Dedifferentiated amniotic fluid mesenchymal stem cell (primary cell): ENCODE measurements around the gene TRIM46.
"Not testable (repeated sequence)": the region's sequence is repeated elsewhere in the genome, so short reads cannot be mapped to it uniquely, and the experiment has no call there.

Experiments used
- DNase-seq: peaks from one replicate; pipeline ENCODE4 v3.0.0-alpha.2; 2016; ENCODE audit errors: extremely low spot score

TRIM46 gene

DNA sequence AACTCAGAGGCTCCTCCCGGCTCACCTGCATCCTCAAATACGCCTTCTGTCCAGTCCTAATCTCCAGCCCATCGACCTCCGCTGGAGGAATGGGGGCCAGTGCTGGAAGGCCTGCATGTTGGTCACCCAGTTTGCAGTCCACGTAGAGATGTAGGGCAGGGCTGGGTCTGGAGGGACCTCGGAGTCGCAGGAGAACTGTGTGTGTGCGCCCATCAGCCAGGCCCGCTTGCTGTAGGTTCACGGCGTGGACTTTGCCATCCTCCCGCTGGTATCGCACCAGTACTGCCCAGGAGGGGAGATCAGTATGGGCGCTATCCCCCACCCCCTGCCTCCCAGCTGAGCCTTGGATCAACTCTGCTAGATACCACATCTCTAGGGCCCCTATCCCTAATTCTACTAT is 31.4 kb downstream of the TRIM46 start:
- peak; percentile 5 for DNase-seq

- DNase-seq: no peak
Observed at GRCh38 chr1:155205969-155206593, 32.4 kb downstream of the TRIM46 start.

DNA sequence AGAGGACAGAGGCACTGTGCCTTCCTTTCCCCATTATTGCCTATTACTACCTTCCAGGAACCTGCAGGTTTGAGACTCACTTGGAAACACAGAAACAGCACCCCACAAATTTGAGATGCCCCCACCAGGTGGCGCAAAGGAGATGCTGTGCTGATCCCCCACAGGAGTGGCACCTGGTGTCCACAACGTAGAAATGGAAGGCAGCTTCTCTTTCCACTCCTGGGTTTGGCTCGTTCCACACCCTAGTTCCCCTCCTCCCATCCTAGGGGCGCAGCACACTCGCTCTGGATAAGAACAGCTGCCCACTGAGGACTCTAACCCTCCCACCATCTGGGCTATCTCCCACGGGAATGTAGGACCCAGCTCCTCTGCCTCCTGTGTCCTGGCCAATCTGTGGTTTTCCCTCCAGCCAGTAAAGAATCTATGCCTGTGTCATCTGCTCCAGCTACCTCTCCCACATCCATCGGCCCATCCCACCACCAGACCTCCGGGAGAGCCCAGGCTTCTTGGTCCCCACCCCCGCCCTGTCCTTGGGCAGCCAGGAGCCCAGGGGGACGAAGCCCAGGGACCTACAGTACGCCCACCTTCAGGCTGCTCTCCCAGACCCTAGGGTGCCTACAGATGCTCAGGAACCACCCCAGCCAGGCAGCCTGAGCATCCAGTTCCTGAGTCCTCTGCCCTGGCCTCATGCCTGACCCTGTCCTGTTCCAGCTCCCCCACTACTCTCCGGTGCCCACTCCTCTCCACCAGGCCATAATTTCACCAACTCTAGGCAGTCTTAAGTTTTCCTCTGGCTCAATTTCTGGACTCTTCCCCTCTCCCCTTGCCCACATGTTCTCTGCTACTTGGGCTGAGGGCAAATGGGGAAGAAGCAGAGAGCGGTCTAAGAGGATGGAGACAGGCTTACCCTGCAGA is 33.5 kb downstream of the TRIM46 start:
- peak; percentile 78 for DNase-seq

DNA sequence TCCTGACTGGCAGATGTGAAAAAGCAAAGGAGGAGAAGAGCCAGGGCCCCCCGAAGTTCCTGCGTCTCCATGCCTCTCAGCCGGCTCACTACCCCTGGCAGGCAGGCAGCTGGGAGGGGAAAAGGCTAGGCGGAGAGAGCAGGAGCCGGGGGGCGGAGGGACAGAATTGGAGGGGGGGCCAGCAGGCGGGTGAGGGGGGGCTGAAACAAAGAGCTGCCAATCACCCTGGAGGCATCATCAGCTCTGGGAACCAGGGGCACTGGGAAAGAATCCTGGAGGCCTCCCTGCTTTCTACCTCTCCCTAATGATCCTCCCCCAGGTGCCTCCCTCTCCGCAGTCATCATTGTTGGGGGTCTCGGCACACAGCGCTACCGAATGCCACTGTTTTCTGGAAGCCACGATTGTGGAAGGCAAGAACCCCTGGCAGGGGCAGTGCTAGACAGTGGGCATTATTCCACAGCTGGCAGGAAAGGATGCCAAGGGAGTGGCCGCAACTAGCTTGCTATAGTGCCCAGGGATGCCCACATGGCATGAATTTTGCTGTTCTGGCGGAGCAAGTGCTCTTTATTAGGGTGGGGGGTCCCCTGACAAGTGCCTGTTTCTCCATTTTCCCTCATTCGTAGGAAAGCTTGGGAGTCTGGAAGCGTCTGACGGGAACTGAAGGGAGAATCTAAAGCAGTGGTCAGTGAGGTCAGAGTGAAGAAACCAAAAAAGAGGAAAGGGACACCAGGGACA is 34.3 kb downstream of the TRIM46 start, which contains the start of gene THBS3:
Gene THBS3, minus strand, starts transcription at position 92 of the 735 bp plus-strand sequence. Its CDS starts 21 bp downstream, at position 71.
- DNase-seq: no peak

DNA sequence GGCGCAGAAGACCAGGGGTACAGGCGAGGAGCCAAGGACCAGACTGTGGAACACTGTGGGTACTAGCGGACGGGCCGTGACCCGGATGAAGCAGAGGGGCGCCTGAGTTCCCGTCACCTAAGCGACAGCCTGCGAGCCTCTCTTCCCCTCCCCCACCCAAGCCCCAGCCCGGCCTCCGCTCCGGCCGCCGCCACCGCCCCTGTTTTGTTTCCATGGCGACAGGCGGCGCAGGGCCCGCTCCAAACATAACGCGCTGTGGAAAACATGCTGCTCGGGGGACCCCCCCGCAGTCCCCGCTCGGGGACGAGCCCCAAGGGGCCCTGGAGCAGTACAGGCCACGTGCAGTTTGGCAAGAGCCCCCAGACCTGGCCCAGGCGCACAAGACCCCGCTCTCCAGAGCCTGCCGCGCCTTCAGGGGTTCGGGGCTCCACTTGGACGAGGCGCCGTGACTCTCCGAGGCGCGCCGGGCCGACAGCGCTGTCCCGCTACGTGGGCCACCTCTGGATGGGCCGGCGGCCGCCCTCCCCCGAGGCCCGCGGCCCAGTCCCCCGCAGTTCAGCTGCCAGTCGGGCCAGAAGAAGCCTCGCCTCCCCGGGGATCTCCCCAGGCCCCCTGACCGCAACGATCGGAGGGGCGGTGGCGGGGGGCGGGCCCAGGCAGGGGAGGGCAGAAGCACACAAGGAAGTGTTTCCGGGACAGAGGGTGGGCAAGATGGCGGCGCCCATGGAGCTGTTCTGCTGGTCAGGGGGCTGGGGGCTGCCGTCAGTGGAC is 35.1 kb downstream of the TRIM46 start, which contains the start of gene MTX1:
Gene MTX1, plus strand, starts transcription at position 155 of the 771 bp plus-strand sequence. Its CDS starts 110 bp downstream, at position 265.
- peak; percentile 82 for DNase-seq

DNA sequence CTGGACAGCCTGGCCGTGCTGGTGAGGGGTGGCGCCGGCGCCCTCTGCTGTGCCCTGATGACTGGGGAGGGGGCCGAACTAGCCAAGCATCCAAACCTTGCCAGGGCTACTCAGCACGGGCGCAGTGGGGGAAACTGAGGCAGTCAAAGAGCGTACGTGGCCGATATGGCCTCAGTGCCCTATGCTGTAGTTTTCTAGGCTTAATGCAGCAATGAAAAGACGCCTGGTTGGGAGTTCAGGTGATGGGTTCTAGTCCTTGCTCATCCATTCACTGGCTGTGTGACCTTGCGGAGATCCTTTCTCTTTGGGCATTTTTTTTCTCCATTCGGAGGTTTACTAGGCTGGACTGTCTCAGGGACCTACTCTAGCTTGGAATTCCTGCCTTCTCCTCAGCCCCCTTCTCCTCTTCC is 35.7 kb downstream of the TRIM46 start:
- DNase-seq: no peak

- DNase-seq: peak; percentile 13
Observed at GRCh38 chr1:155210314-155211104, 36.9 kb downstream of the TRIM46 start.

DNA sequence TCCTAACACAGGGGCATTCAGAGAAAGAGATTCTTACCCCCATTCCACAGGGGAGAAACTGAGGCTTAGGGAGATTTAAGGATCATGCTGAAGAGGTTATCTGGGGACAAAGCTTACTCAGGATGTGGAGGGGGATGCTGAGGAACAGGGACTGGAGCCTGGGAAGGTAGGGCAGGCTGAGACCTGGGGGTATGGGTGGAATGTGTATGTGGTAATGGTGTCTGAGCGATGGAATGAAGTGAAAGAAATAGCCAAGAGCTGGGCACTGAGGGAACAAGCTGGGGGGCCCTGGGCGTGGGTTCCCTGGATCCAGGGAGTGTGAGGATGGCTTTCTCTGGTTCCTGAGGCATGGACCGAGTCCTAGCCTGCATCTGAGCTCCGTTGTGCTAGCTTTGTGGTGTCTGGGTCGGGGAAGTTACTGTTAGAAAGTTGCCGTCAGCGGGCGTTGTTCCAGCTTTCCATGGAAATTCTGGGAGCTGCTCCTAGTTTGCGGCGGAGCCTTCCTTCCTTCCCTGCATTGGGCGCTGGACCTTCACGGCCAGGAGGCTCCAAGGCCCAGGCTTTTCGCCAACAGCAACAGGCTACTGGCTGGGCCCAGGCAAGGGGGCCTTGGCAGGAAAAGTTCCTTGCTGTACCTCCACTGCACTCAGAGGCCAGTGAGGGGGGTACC is 37.9 kb downstream of the TRIM46 start:
- not testable (repeated sequence) for DNase-seq

- DNase-seq: not testable (repeated sequence)
Observed at GRCh38 chr1:155212051-155212440, 38.4 kb downstream of the TRIM46 start.

- DNase-seq: not testable (repeated sequence)
Observed at GRCh38 chr1:155214702-155215101, 41.1 kb downstream of the TRIM46 start.

GRCh38 chr1:155218854-155219591 is 45.4 kb downstream of the TRIM46 start:
- peak; percentile 42 for DNase-seq

GRCh38 chr1:155219592-155220031 is 46.0 kb downstream of the TRIM46 start:
- DNase-seq: no peak

DNA sequence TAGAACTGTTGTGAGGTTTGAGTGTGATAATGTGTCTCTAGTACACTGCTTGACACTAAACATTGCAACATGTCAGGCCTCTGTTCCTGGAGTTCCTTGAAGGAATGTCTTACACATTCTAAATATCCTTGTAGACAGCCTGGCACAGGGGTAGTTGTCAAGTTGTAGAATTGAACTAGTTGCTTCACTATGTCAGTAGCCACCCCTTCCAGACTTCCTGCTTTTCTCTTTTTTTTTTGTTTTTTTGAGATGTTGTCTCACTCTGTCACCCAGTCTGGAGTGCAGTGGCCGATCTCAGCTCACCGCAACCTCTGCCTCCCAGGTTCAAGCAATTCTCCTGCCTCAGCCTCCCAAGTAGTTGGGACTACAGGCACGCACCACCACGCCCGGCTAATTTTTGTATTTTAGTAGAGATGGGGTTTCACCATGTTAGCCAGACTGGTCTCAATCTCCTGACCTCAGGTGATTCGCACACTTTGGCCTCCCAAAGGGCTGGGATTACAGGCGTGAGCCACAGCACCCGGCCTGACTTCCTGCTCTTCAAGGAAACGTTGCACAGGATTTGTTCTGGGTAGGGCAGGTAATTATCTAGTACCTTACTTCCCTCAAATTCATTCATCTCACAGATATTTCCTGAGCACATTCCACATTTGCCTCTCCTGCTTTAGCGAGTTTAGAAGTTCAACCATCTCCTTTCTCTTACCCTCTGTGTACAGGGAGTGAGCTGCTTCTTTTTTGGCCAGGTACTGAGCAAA is 46.7 kb downstream of the TRIM46 start:
- DNase-seq: not testable (repeated sequence)

- DNase-seq: no peak
Observed at GRCh38 chr1:155223047-155223446, 49.4 kb downstream of the TRIM46 start.

GRCh38 chr1:155225404-155225759 is 51.7 kb downstream of the TRIM46 start:
- not testable (repeated sequence) for DNase-seq

DNA sequence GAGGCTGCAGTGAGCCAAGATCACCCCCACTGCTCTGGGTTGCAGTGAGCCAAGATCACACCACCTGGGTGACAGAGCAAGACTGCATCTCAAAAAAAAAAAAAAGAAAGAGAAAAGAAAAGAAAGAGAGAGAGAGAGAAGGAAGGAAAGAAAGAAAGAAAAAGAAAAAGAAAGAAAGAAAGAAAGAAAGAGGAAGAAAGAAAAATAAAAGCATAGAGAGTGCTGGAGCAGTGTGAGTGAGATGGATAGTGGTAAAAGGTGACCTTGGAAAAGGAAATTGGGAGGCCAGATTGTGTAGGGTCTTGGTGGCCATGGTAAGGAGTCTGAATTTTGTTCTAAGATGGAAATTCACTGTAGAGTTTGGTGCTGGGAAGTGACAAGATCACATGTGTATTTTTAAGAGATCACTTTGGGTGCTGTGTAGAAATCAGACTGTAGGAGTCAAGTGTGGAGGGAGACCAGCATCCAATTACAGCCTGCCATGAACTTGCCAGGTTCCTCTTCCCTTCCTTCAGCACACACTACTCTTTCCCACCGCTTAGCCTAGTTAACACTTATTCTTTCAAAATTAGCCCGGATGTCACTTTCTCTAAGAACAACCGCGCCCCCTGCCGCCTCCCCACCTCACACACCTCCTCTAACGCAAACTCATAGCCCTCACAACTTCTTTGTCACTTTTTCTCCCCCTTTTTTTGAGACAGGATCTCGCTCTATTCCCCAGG is 52.7 kb downstream of the TRIM46 start:
- DNase-seq: peak; percentile 59

DNA sequence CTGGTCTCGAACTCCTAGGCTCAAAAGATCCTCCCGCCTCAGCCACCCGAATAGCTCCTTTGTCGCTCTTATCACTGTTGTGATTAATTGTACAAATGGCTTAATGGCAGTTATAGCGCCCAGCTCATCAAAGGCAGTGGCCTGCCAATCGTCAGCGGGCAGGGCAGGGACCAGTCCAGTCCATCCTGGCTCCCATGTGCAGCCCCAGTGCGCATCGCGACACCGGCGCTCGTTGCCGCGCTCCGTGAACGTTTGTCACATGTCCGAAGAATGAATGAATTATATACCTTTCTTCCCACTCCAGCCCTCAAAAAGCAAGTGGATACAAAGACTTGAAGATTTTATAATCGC is 53.2 kb downstream of the TRIM46 start:
- DNase-seq: peak; percentile 34
